A673 (cell line): ENCODE results near the gene CMTM2. TPM values are rescaled to one million over a fixed set of nuclear protein-coding genes. Genes with fewer than 3 reads are reported as not detected.
A peak's percentile ranks its signal among the peaks of the same experiment; 100 is the strongest.

Source experiments
- BruUV-seq: library from RNA; stranded (reverse); fragments of 400-500 nt; replicated peaks from 2 replicates; lab custom pipeline; 2021; lab: Mats Ljungman, UMichigan
- CTCF ChIA-PET: fragments of 300-600 bp; sonication (Branson Sonifier 250); formaldehyde crosslinking; loops from one replicate; lab custom pipeline; 2022; ENCODE audit warnings: antibody characterized with exemption; lab: Charles Lee
- POLR2A ChIA-PET: fragments of 300-600 bp; sonication (Branson Sonifier 250); formaldehyde crosslinking; loops from one replicate; lab custom pipeline; 2022; ENCODE audit warnings: antibody characterized with exemption; ENCODE audit not compliant: low non-redundant PET; lab: Charles Lee
- DNase-seq: peaks from one replicate; pipeline ENCODE4 v3.0.0-alpha.2; 2015; ENCODE audit warnings: low spot score
- H3K27ac ChIP-seq: fragments of 200-600 bp; sonication (generic); 2 replicates; pipeline ENCODE4 v1.5.1; 2016; ENCODE audit warnings: mixed run types, low read depth, mild to moderate bottlenecking, mixed read lengths, antibody characterized with exemption, low read length; ENCODE audit not compliant: poor library complexity, severe bottlenecking
- H3K27me3 ChIP-seq: fragments of 200-600 bp; sonication (generic); replicated peaks from 2 replicates; pipeline ENCODE4 v1.6.1; 2017; ENCODE audit warnings: mixed run types, low read depth, mild to moderate bottlenecking, mixed read lengths, antibody characterized with exemption, low read length; ENCODE audit not compliant: insufficient read depth, poor library complexity
- H3K36me3 ChIP-seq: fragments of 200-600 bp; sonication (generic); 2 replicates; pipeline ENCODE4 v1.6.1; 2016; ENCODE audit warnings: mixed run types, mild to moderate bottlenecking, mixed read lengths, antibody characterized with exemption, low read length; ENCODE audit not compliant: insufficient read depth, poor library complexity, severe bottlenecking
- H3K4me1 ChIP-seq: fragments of 200-600 bp; sonication (generic); 2 replicates; pipeline ENCODE4 v1.6.1; 2017; ENCODE audit warnings: mixed run types, mild to moderate bottlenecking, mixed read lengths, antibody characterized with exemption, low read length; ENCODE audit not compliant: insufficient read depth, poor library complexity, severe bottlenecking
- H3K4me3 ChIP-seq: fragments of 200-600 bp; sonication (generic); 2 replicates; pipeline ENCODE4 v1.5.1; 2016; ENCODE audit warnings: low read depth, mixed run types, mild to moderate bottlenecking, mixed read lengths, low read length; ENCODE audit not compliant: poor library complexity, severe bottlenecking
- H3K9me3 ChIP-seq: fragments of 200-600 bp; sonication (generic); 2 replicates; pipeline ENCODE4 v1.6.1; 2016; ENCODE audit warnings: mixed run types, low read depth, mild to moderate bottlenecking, mixed read lengths, antibody characterized with exemption, low read length; ENCODE audit not compliant: poor library complexity, severe bottlenecking
- CTCF ChIP-seq: fragments of 300-800, 200-600 bp; sonication (generic); conservative IDR thresholded peaks from 2 replicates; pipeline ENCODE4 v1.5.1; 2017; ENCODE audit warnings: low read depth, mild to moderate bottlenecking, antibody characterized with exemption, low read length, moderate library complexity, mixed read lengths
- EZH2 ChIP-seq: fragments of 200-600 bp; sonication (generic); IDR thresholded peaks from 2 replicates; pipeline ENCODE4 v1.6.1; 2017; ENCODE audit warnings: borderline replicate concordance, low read depth, mild to moderate bottlenecking, mixed read lengths, antibody characterized with exemption, low read length; ENCODE audit not compliant: poor library complexity, severe bottlenecking
- intact Hi-C: fragments of 100-400 bp; cut with micrococcal nuclease; formaldehyde crosslinking; loops from one replicate; pipeline ENCODE4 v1.10.0; 2022; ENCODE audit not compliant: unreplicated experiment
- total RNA-seq: library from RNA; stranded (reverse); gene quantifications from 2 replicates; pipeline ENCODE4 v1.2.3, GENCODE V29; 2021

The CMTM2 gene
- total RNA-seq, 1 experiment from 2014 or later = not detected

DNA sequence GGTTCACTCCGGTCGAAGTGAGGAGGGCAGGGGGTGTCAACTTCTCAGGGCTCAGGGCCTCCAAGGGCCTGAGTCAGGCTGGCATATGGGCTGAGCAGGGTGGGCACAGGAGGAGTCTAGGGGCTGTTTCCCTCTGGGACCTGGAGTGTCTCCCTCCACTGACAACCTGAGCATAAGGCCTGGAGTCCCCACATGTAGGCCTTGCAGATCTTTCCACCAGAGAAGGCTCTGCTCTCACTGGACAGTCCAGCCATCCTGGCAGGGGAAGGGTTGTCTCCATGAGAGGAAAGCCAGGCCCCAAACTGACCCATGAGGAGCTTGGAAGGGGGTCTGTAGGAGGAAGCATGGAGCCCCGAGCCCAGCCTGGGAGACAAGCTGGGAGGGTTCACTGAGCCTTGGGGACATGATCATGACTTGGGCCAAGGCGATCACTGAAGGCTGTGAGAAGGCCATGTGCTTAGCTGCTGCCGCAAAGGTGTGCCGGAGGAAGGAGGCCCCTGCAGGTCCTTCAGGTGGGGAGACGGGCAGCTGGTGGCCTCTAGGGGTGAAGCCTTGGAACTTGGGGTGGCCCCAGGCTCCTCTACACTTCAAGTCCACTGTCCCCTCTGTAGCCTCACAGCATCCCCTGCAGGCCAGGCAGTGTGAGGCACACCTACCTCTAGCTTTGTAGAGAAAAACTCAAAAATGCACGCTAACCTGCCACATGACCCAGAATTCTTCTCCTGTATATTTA is 9.9 kb downstream of the CMTM2 start:
- CTCF ChIA-PET = interaction anchor here (1.0 kb wide), 1 partner anchor 189 kb away, joined by 4 read pairs; no protein-coding TSS in a partner anchor
- H3K4me3 ChIP-seq = no peak overlapping the region
- POLR2A ChIA-PET = interaction anchor here (0.6 kb wide), 1 partner anchor 245 kb away, joined by 6 read pairs; no protein-coding TSS in a partner anchor
- no peaks in the 10 kb centered on the region for H3K36me3 ChIP-seq
- DNase-seq = peak; percentile 35
- no TSS peak for BruUV-seq
- H3K4me1 ChIP-seq = no peaks in the 10 kb centered on the region
- no peak overlapping the region for H3K27ac ChIP-seq
- no peak for TF ChIP-seq EZH2
- peak; percentile 56 for TF ChIP-seq CTCF
- H3K27me3 ChIP-seq = no peaks in the 10 kb centered on the region
- H3K9me3 ChIP-seq = no peaks in the 10 kb centered on the region
- intact Hi-C loops = no loop called here

DNA sequence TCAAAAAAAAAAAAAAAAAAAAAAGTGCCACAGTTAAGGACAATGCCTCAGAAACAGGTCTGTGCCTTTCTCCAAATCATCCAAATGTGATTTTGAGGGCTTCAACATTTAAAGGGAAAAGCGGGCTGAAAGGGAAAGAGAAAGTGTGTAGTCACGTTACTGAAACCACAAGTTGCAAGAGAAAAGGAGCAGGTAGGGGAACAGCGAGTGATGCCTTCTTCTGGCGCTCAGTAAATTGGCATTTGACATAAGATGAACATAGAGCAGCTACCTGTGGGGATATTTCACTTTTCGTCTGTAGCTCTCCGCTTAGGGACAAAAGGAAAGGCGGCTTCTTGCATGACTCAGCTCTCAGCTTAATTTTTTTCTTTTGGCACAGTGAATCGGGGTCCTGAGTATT is 11.1 kb downstream of the CMTM2 start:
- no peaks in the 10 kb centered on the region for H3K9me3 ChIP-seq
- BruUV-seq = no TSS peak
- H3K36me3 ChIP-seq = no peaks in the 10 kb centered on the region
- H3K27ac ChIP-seq = no peak overlapping the region
- no peak for DNase-seq
- POLR2A ChIA-PET = no interaction called here
- CTCF ChIA-PET = no interaction called here
- intact Hi-C loops = no loop called here
- no peaks in the 10 kb centered on the region for H3K27me3 ChIP-seq
- no peak overlapping the region for H3K4me3 ChIP-seq
- TF ChIP-seq EZH2 = no peak
- TF ChIP-seq CTCF = no peak
- H3K4me1 ChIP-seq = no peaks in the 10 kb centered on the region

GRCh38 chr16:66591018-66591417 is 11.8 kb downstream of the CMTM2 start:
- H3K4me3 ChIP-seq = no peak overlapping the region
- no peak overlapping the region for H3K27ac ChIP-seq
- no peaks in the 10 kb centered on the region for H3K36me3 ChIP-seq
- POLR2A ChIA-PET = no interaction called here
- DNase-seq = no peak
- no peaks in the 10 kb centered on the region for H3K4me1 ChIP-seq
- no peaks in the 10 kb centered on the region for H3K27me3 ChIP-seq
- no peaks in the 10 kb centered on the region for H3K9me3 ChIP-seq
- BruUV-seq = no TSS peak
- TF ChIP-seq CTCF = no peak
- TF ChIP-seq EZH2 = no peak
- intact Hi-C loops = no loop called here
- CTCF ChIA-PET = no interaction called here
